Ovary (tissue), 3 donors: Measurements from ENCODE around the gene ABCF1.

Experiments used
- CTCF ChIP-seq, 3 donors: fragments of 450-650 bp in 2 of 3; fragments of 200-600 bp in 1 of 3; IDR thresholded peaks; one replicate each; pipeline versions ENCODE4 v1.5.1 to v1.8.0; 2016 to 2022; ENCODE audit warnings: antibody characterized with exemption in 3 of 3, mild to moderate bottlenecking in 1 of 3
- EP300 ChIP-seq: sonication (generic); formaldehyde crosslinking; IDR thresholded peaks from one replicate; pipeline ENCODE4 v1.6.1; 2017; ENCODE audit warnings: antibody characterized with exemption
- POLR2A ChIP-seq: fragments of 450-650 bp; IDR thresholded peaks from one replicate; pipeline ENCODE4 v1.6.1; 2017; ENCODE audit warnings: antibody characterized with exemption, mild to moderate bottlenecking, moderate library complexity
- donor health status: DM: no; HTN: no; CAD: no.

- TF ChIP-seq EP300 (no peak), CTCF (IDR thresholded peaks at IDR 0.05) (no peak), POLR2A (no peak)
Observed at GRCh38 chr6:30611856-30612194, 40.6 kb downstream of the ABCF1 start.
